Measurements from ENCODE around the gene MTHFD1L. TPM values are rescaled to one million over a fixed set of nuclear protein-coding genes. Genes with fewer than 3 reads are reported as not detected.

The MTHFD1L gene
- total RNA-seq, 2 donors from 2014 or later, result 71.3 to 109 TPM

- no peak for DNase-seq (ENCODE audit: low spot score in 2 of 2)
- Mint-ChIP-seq H3K9me3 (peaks cover 0 to 4% of the 10 kb centered on the region in 2 donors), H3K36me3 (peaks cover 28 to 34% of the 10 kb centered on the region in 2 donors), H3K27ac (no peak overlapping the region)
- no peak for ATAC-seq
Observed at GRCh38 chr6:150908901-150909300, 43.4 kb downstream of the MTHFD1L start.

GRCh38 chr6:150910561-150910960 lies 45.1 kb downstream of the MTHFD1L start:
- H3K27ac Mint-ChIP-seq, result no peak overlapping the region
- DNase-seq (ENCODE audit: low spot score in 2 of 2) (no peak), ATAC-seq (no peak)
- H3K36me3 Mint-ChIP-seq, result peaks cover 23 to 29% of the 10 kb centered on the region in 2 donors
- H3K9me3 Mint-ChIP-seq, result no peaks in the 10 kb centered on the region

- DNase-seq (ENCODE audit: low spot score in 2 of 2), result no peak
- Mint-ChIP-seq H3K36me3 (peaks cover 20 to 29% of the 10 kb centered on the region in 2 donors), H3K9me3 (no peaks in the 10 kb centered on the region), H3K27ac (no peak overlapping the region)
- no peak for ATAC-seq
Observed at GRCh38 chr6:150914372-150914771, 48.9 kb downstream of the MTHFD1L start.

- Mint-ChIP-seq H3K9me3 (no peaks in the 10 kb centered on the region), H3K36me3 (peaks cover 21 to 28% of the 10 kb centered on the region in 2 donors), H3K27ac (peak overlapping the region in 1 of 2 donors; percentile 68)
- no peak for DNase-seq (ENCODE audit: low spot score in 2 of 2)
- ATAC-seq, result no peak
Observed at GRCh38 chr6:150915131-150915879, 49.8 kb downstream of the MTHFD1L start.

- no peaks in the 10 kb centered on the region for H3K9me3 Mint-ChIP-seq
Observed at GRCh38 chr6:150915880-150916265, 50.4 kb downstream of the MTHFD1L start.

GRCh38 chr6:150919938-150920337 lies 54.4 kb downstream of the MTHFD1L start:
- ATAC-seq (no peak), DNase-seq (ENCODE audit: low spot score in 2 of 2) (no peak)
- peaks cover 27 to 31% of the 10 kb centered on the region in 2 donors for H3K36me3 Mint-ChIP-seq

More at GRCh38 chr6:150915880-150916265, 50.4 kb downstream of the MTHFD1L start:
- no peak for DNase-seq (ENCODE audit: low spot score in 2 of 2)
- Mint-ChIP-seq H3K36me3 (peaks cover 21 to 28% of the 10 kb centered on the region in 2 donors), H3K27ac (peak overlapping the region in 1 of 2 donors; percentile 68)
- no peak for ATAC-seq

GRCh38 chr6:150922137-150922536 lies 56.6 kb downstream of the MTHFD1L start:
- Mint-ChIP-seq H3K36me3 (peaks cover 40 to 43% of the 10 kb centered on the region in 2 donors), H3K9me3 (no peaks in the 10 kb centered on the region), H3K27ac (no peak overlapping the region)
- DNase-seq (ENCODE audit: low spot score in 2 of 2), result no peak
- no peak for ATAC-seq

More at GRCh38 chr6:150919938-150920337, 54.4 kb downstream of the MTHFD1L start:
- Mint-ChIP-seq H3K27ac (no peak overlapping the region), H3K9me3 (no peaks in the 10 kb centered on the region)

GRCh38 chr6:150924808-150925589 lies 59.5 kb downstream of the MTHFD1L start:
- Mint-ChIP-seq H3K36me3 (peaks cover 27 to 32% of the 10 kb centered on the region in 2 donors), H3K9me3 (no peaks in the 10 kb centered on the region), H3K27ac (peak overlapping the region; percentile 51 to 56)
- no peak for ATAC-seq
- no peak for DNase-seq (ENCODE audit: low spot score in 2 of 2)

- Mint-ChIP-seq H3K36me3 (peaks cover 27 to 32% of the 10 kb centered on the region in 2 donors), H3K9me3 (no peaks in the 10 kb centered on the region), H3K27ac (no peak overlapping the region)
- DNase-seq (ENCODE audit: low spot score in 2 of 2), result no peak
- no peak for ATAC-seq
Observed at GRCh38 chr6:150925590-150925928, 60.1 kb downstream of the MTHFD1L start.

- Mint-ChIP-seq H3K9me3 (no peaks in the 10 kb centered on the region), H3K36me3 (peaks cover 27 to 32% of the 10 kb centered on the region in 2 donors), H3K27ac (no peak overlapping the region)
- ATAC-seq, result no peak
- no peak for DNase-seq (ENCODE audit: low spot score in 2 of 2)
Observed at GRCh38 chr6:150925976-150926375, 60.5 kb downstream of the MTHFD1L start.

GRCh38 chr6:150928882-150929281 lies 63.4 kb downstream of the MTHFD1L start:
- Mint-ChIP-seq H3K27ac (no peak overlapping the region), H3K36me3 (peaks cover 20 to 29% of the 10 kb centered on the region in 2 donors), H3K9me3 (no peaks in the 10 kb centered on the region)
- ATAC-seq, result no peak
- DNase-seq (ENCODE audit: low spot score in 2 of 2), result no peak

- DNase-seq (ENCODE audit: low spot score in 2 of 2) (no peak), ATAC-seq (no peak)
- Mint-ChIP-seq H3K36me3 (peaks cover 25 to 34% of the 10 kb centered on the region in 2 donors), H3K27ac (no peak overlapping the region), H3K9me3 (no peaks in the 10 kb centered on the region)
Observed at GRCh38 chr6:150929416-150929815, 63.9 kb downstream of the MTHFD1L start.

GRCh38 chr6:150930841-150931240 lies 65.3 kb downstream of the MTHFD1L start:
- Mint-ChIP-seq H3K9me3 (no peaks in the 10 kb centered on the region), H3K36me3 (peaks cover 20 to 36% of the 10 kb centered on the region in 2 donors), H3K27ac (no peak overlapping the region)
- ATAC-seq (no peak), DNase-seq (ENCODE audit: low spot score in 2 of 2) (no peak)

- H3K36me3 Mint-ChIP-seq, result peaks cover 15 to 36% of the 10 kb centered on the region in 2 donors
- H3K27ac Mint-ChIP-seq, result no peak overlapping the region
- ATAC-seq, result no peak
Observed at GRCh38 chr6:150931405-150931804, 65.9 kb downstream of the MTHFD1L start.

GRCh38 chr6:150932996-150933395 lies 67.5 kb downstream of the MTHFD1L start:
- H3K27ac Mint-ChIP-seq, result no peak overlapping the region
- DNase-seq (ENCODE audit: low spot score in 2 of 2) (no peak), ATAC-seq (no peak)
- H3K9me3 Mint-ChIP-seq, result no peaks in the 10 kb centered on the region
- peaks cover 22 to 45% of the 10 kb centered on the region in 2 donors for H3K36me3 Mint-ChIP-seq

More at GRCh38 chr6:150931405-150931804, 65.9 kb downstream of the MTHFD1L start:
- DNase-seq (ENCODE audit: low spot score in 2 of 2), result no peak
- H3K9me3 Mint-ChIP-seq, result no peaks in the 10 kb centered on the region

GRCh38 chr6:150934380-150934779 lies 68.9 kb downstream of the MTHFD1L start:
- no peak for DNase-seq (ENCODE audit: low spot score in 2 of 2)
- H3K27ac Mint-ChIP-seq, result no peak overlapping the region
- no peak for ATAC-seq
- H3K9me3 Mint-ChIP-seq, result no peaks in the 10 kb centered on the region
- peaks cover 32 to 52% of the 10 kb centered on the region in 2 donors for H3K36me3 Mint-ChIP-seq

- peaks cover 46 to 64% of the 10 kb centered on the region in 2 donors for H3K36me3 Mint-ChIP-seq
- no peaks in the 10 kb centered on the region for H3K9me3 Mint-ChIP-seq
- H3K27ac Mint-ChIP-seq, result no peak overlapping the region
- DNase-seq (ENCODE audit: low spot score in 2 of 2), result no peak
- no peak for ATAC-seq
Observed at GRCh38 chr6:150936021-150936555, 70.6 kb downstream of the MTHFD1L start.

Data from activated naive CD4-positive, alpha-beta T cell treated with anti-CD3 and anti-CD28 coated beads, Interleukin-2, amount 50 U/mL, for 72 hours (primary cell).